ENCODE data around the gene PCSK4. TPM values are rescaled to one million over a fixed set of nuclear protein-coding genes. Genes with fewer than 3 reads are reported as not detected.

PCSK4 gene
- total RNA-seq, 1 experiment from 2014 or later, result 9.1 TPM

DNA sequence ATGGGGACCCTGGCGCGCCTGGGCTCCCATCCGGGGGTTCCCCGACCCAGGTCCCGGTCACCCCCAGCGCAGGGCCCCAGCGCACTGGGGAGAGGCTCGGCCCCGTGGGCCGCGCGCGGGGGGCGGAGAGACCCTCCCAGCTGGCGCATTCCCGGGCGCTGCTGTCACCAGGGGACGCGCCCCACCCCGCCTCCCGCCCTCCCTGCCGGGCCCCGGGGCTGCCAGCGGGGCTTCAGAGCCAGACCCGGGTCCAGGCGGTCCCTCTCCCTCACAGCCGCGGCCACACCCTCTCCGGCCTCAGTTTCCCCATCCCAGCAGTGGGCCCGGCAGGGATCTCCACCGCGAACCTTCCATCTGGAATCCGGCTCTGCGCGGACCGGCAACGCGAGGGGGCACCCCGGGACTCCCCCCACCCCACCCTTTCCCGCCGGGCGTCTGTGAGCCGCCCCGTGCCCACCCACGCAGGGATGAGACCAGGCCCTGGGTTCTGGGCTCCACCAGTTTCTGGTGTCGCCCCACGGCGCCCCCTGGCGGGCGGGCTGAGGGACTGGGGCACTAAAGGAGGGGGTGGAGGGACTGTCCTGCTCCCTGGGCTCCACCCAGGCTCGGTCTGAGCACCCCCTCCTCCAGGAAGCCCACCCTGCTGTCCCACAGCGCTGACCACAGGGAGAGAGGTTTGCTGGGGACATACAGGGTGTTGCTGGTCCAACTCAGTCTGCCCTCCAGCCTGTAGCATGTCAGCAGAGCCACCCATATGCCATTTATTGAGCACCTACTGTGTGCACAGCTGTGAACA lies 23.5 kb upstream of the PCSK4 start:
- H2BK5ac ChIP-seq (ENCODE audit: insufficient read length, low read length), result no peak overlapping the region
- no peaks in the 10 kb centered on the region for H3K36me3 Mint-ChIP-seq (ENCODE audit: insufficient read depth in 1 of 3, low read depth in 3 of 3)
- H3K18ac ChIP-seq (ENCODE audit: insufficient read length, low read depth, low read length), result no peak overlapping the region
- H4K20me1 ChIP-seq (ENCODE audit: control insufficient read depth, insufficient read depth, insufficient read length), result no peaks in the 10 kb centered on the region
- peak overlapping the region in 1 of 2 experiments; percentile 51; a peak in 1 of 5 replicates for H3K4me3 Mint-ChIP-seq
- no peak overlapping the region for H3K23ac ChIP-seq (ENCODE audit: insufficient read length, low read depth, low read length)
- H2BK15ac ChIP-seq (ENCODE audit: low read depth, low read length), result no peak overlapping the region
- H3K4ac ChIP-seq (ENCODE audit: low read depth, low read length), result no peak overlapping the region
- H3T11ph ChIP-seq (ENCODE audit: low read length), result no peak overlapping the region
- H3K4me1 Mint-ChIP-seq, result peaks cover 13 to 14% of the 10 kb centered on the region in 2 experiments
- no peaks in the 10 kb centered on the region for H3K79me1 ChIP-seq (ENCODE audit: insufficient read depth, low read depth, low read length, poor library complexity, severe bottlenecking)
- H3K27me3 Mint-ChIP-seq (ENCODE audit: low read depth), result peaks cover 78% of the 10 kb centered on the region
- H3K4me2 ChIP-seq (ENCODE audit: insufficient read depth, insufficient read length, low read length), result no peak overlapping the region
- no peak overlapping the region for H4K5ac ChIP-seq (ENCODE audit: insufficient read length, low read depth, low read length)
- no peak overlapping the region for H3K9ac ChIP-seq (ENCODE audit: extremely low read depth, insufficient read length, low read length)
- no peak overlapping the region for H2AK5ac ChIP-seq (ENCODE audit: insufficient read length, low read length)
- peaks cover 0 to 10% of the 10 kb centered on the region in 2 experiments; a peak in 1 of 5 replicates for H3K9me3 Mint-ChIP-seq
- H3K4me1 ChIP-seq (ENCODE audit: insufficient read depth, low read length), result no peaks in the 10 kb centered on the region
- WGBS (ENCODE audit: extremely low coverage, insufficient read length, low lambda C conversion rate), result no CpG with 5 or more reads among the region's 52 CpGs
- no peaks in the 10 kb centered on the region for H3K23me2 ChIP-seq (ENCODE audit: insufficient read length, low read depth, low read length, poor library complexity, severe bottlenecking)
- TF ChIP-seq, protein P1, sequence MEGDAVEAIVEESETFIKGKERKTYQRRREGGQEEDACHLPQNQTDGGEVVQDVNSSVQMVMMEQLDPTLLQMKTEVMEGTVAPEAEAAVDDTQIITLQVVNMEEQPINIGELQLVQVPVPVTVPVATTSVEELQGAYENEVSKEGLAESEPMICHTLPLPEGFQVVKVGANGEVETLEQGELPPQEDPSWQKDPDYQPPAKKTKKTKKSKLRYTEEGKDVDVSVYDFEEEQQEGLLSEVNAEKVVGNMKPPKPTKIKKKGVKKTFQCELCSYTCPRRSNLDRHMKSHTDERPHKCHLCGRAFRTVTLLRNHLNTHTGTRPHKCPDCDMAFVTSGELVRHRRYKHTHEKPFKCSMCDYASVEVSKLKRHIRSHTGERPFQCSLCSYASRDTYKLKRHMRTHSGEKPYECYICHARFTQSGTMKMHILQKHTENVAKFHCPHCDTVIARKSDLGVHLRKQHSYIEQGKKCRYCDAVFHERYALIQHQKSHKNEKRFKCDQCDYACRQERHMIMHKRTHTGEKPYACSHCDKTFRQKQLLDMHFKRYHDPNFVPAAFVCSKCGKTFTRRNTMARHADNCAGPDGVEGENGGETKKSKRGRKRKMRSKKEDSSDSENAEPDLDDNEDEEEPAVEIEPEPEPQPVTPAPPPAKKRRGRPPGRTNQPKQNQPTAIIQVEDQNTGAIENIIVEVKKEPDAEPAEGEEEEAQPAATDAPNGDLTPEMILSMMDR (conservative IDR thresholded peaks at IDR 0.05), result peak; percentile 80
- H3K9me3 ChIP-seq (ENCODE audit: control insufficient read depth, low read depth, low read length), result no peaks in the 10 kb centered on the region
- peak; percentile 56 for DNase-seq
- no peak overlapping the region for H2AFZ ChIP-seq (ENCODE audit: low read length)
- no peak overlapping the region for H4K8ac ChIP-seq (replicated peaks; ENCODE audit: insufficient read length, low read depth, low read length)
- H2BK120ac ChIP-seq (ENCODE audit: low read depth, low read length, poor library complexity, severe bottlenecking), result no peak overlapping the region
- no peak overlapping the region for H3K56ac ChIP-seq (ENCODE audit: insufficient read length, low read depth, low read length)
- no peaks in the 10 kb centered on the region for H3K79me2 ChIP-seq (ENCODE audit: insufficient read depth, low read length)
- H2BK20ac ChIP-seq (ENCODE audit: low read depth, low read length, poor library complexity, severe bottlenecking), result no peak overlapping the region
- H2BK12ac ChIP-seq (ENCODE audit: insufficient read length, low read depth, low read length), result no peak overlapping the region
- no peak overlapping the region for H3K27ac Mint-ChIP-seq
- no peak overlapping the region for H3K27ac ChIP-seq (ENCODE audit: insufficient read length, low read depth, low read length)
- no peak overlapping the region for H4K91ac ChIP-seq (ENCODE audit: insufficient read length, low read depth, low read length)
- no peaks in the 10 kb centered on the region for H3K27me3 ChIP-seq (ENCODE audit: insufficient read depth, low read length)
- no peak overlapping the region for H3K14ac ChIP-seq (ENCODE audit: insufficient read depth, low read length)
